HCT116 (cell line): ENCODE data around the gene SLC13A3. TPM values are rescaled to one million over a fixed set of nuclear protein-coding genes. Genes with fewer than 3 reads are reported as not detected.

Experiments
- ATAC-seq: fragments of 200-7000 bp; cut with Tn5 transposase; 2 replicates; pipeline ENCODE4 v1.9.1; 2020; ENCODE audit warnings: mild to moderate bottlenecking, moderate library complexity
- BruUV-seq: library from RNA; stranded (reverse); fragments of 400-500 nt; replicated peaks from 2 replicates; lab custom pipeline; 2021; lab: Mats Ljungman, UMichigan
- CTCF ChIA-PET: fragments of 300-600 bp; sonication (Branson Sonifier 250); formaldehyde crosslinking; loops from one replicate; lab custom pipeline; 2021; ENCODE audit warnings: antibody characterized with exemption; lab: Charles Lee
- POLR2A ChIA-PET: fragments of 300-600, 350-600 bp; sonication (Branson Sonifier 250); formaldehyde crosslinking; loops from one replicate; lab custom pipeline; 2021; ENCODE audit warnings: antibody characterized with exemption; lab: Charles Lee
- RAD21 ChIA-PET, 2 experiments: fragments of 300-600 bp; sonication (Branson Sonifier 250); formaldehyde crosslinking; loops; one replicate each; lab custom pipeline; 2023; ENCODE audit warnings: low total read pairs in 2 of 2; ENCODE audit not compliant: uncharacterized antibody in 2 of 2, unreplicated experiment in 2 of 2, low non-redundant PET in 1 of 2; lab: Charles Lee
- DNase-seq: peaks from one replicate; pipeline ENCODE4 v3.0.0-alpha.2; 2010; ENCODE audit warnings: low read depth, low spot score
- H2AFZ ChIP-seq: fragments of 200-600 bp; shearing (Covaris generic), sonication (generic); 2 replicates; pipeline ENCODE4 v1.6.1; 2017; ENCODE audit warnings: low read depth, mixed run types, mixed read lengths, antibody characterized with exemption, low read length; ENCODE audit not compliant: poor library complexity, severe bottlenecking
- H3K27ac ChIP-seq: 2 replicates; pipeline ENCODE4 v1.5.1; 2012; ENCODE audit warnings: low read depth, low read length
- H3K27me3 ChIP-seq: fragments of 200-600 bp; sonication (generic); 2 replicates; pipeline ENCODE4 v1.6.1; 2016; ENCODE audit warnings: mixed run types, low read length, mixed read lengths; ENCODE audit not compliant: insufficient read depth
- H3K36me3 ChIP-seq, 2 experiments: fragments of 200-500 bp in 1 of 2; fragments of 200-600 bp in 1 of 2; sonication (Bioruptor generic) in 1 of 2; sonication (generic) in 1 of 2; 2 replicates each; pipeline versions ENCODE4 v1.5.1 to v1.6.1; 2014 to 2016; ENCODE audit warnings: low read length in 2 of 2, inconsistent platforms in 1 of 2, mixed read lengths in 1 of 2, mixed run types in 1 of 2; ENCODE audit not compliant: insufficient read depth in 2 of 2, control insufficient read depth in 1 of 2
- H3K4me1 ChIP-seq, 2 experiments: fragments of 200-600 bp in 1 of 2; sonication (generic) in 1 of 2; 2 replicates each; pipeline versions ENCODE4 v1.5.1 to v1.6.1; 2012 to 2017; ENCODE audit warnings: low read length in 2 of 2, inconsistent platforms in 1 of 2, mild to moderate bottlenecking in 1 of 2, mixed read lengths in 1 of 2, mixed run types in 1 of 2, moderate library complexity in 1 of 2; ENCODE audit not compliant: insufficient read depth in 2 of 2, control insufficient read depth in 1 of 2
- H3K4me2 ChIP-seq: fragments of 200-600 bp; sonication (generic); 2 replicates; pipeline ENCODE4 v1.6.1; 2017; ENCODE audit warnings: mixed run types, low read length, mixed read lengths
- H3K4me3 ChIP-seq, 2 experiments: fragments of 200-600 bp in 1 of 2; sonication (generic) in 1 of 2; replicated peaks in 1 of 2; 2 replicates each; pipeline ENCODE4 v1.5.1; 2011 to 2016; ENCODE audit warnings: low read length in 2 of 2, control low read depth in 1 of 2, low read depth in 1 of 2, mild to moderate bottlenecking in 1 of 2, mixed read lengths in 1 of 2, mixed run types in 1 of 2
- H3K79me2 ChIP-seq: fragments of 200-600 bp; sonication (generic); 2 replicates; pipeline ENCODE4 v1.6.1; 2017; ENCODE audit warnings: mild to moderate bottlenecking, mixed run types, low read length, moderate library complexity, mixed read lengths; ENCODE audit not compliant: insufficient read depth
- H3K9ac ChIP-seq: fragments of 200-600 bp; sonication (generic); 2 replicates; pipeline ENCODE4 v1.6.1; 2016; ENCODE audit warnings: low read length, mixed read lengths
- H3K9me2 ChIP-seq: fragments of 200-600 bp; sonication (generic), shearing (Covaris generic); 2 replicates; pipeline ENCODE4 v1.6.1; 2017; ENCODE audit warnings: mixed run types, mild to moderate bottlenecking, moderate library complexity; ENCODE audit not compliant: insufficient read depth
- H3K9me3 ChIP-seq, 2 experiments: fragments of 200-500 bp in 1 of 2; fragments of 200-600 bp in 1 of 2; sonication (Bioruptor generic) in 1 of 2; sonication (generic) in 1 of 2; 2 replicates each; pipeline ENCODE4 v1.6.1; 2014 to 2017; ENCODE audit warnings: low read length in 2 of 2, mixed read lengths in 2 of 2, inconsistent platforms in 1 of 2, low read depth in 1 of 2, mild to moderate bottlenecking in 1 of 2, mixed run types in 1 of 2, moderate library complexity in 1 of 2; ENCODE audit not compliant: control insufficient read depth in 1 of 2, insufficient read depth in 1 of 2
- H4K20me1 ChIP-seq: fragments of 200-600 bp; sonication (generic), shearing (Covaris generic); 2 replicates; pipeline ENCODE4 v1.6.1; 2017; ENCODE audit warnings: mixed run types, mild to moderate bottlenecking, moderate library complexity; ENCODE audit not compliant: insufficient read depth
- CBX3 ChIP-seq: IDR thresholded peaks from 2 replicates; pipeline ENCODE4 v1.6.1; 2012; ENCODE audit warnings: low read depth
- EZH2 ChIP-seq: fragments of 200-600 bp; sonication (generic); IDR thresholded peaks from 2 replicates; pipeline ENCODE4 v1.6.1; 2017; ENCODE audit warnings: antibody characterized with exemption, mixed run types
- SIN3A ChIP-seq: IDR thresholded peaks from 2 replicates; pipeline ENCODE4 v1.6.1; 2012; ENCODE audit warnings: low read depth
- YY1 ChIP-seq: IDR thresholded peaks from 2 replicates; pipeline ENCODE4 v1.6.1; 2011; ENCODE audit warnings: low read length, low read depth, moderate library complexity, mild to moderate bottlenecking; ENCODE audit not compliant: insufficient replicate concordance; ENCODE audit errors: extremely low read depth
- ZNF274 ChIP-seq: fragments of 200-500 bp; sonication (Bioruptor generic); IDR thresholded peaks from 2 replicates; pipeline ENCODE4 v1.6.1; 2014; ENCODE audit warnings: mild to moderate bottlenecking, low read depth, low read length, inconsistent platforms
- intact Hi-C: fragments of 100-400 bp; cut with micrococcal nuclease; formaldehyde crosslinking; loops from 2 replicates; pipeline ENCODE4 v1.10.0; 2022
- total RNA-seq: library from RNA; stranded (reverse); gene quantifications from one replicate; pipeline ENCODE4 v1.2.1, GENCODE V29; 2021; ENCODE audit not compliant: unreplicated experiment
- TF ChIP-seq, protein P1 (sequence below): IDR thresholded peaks from 2 replicates; pipeline ENCODE4 v1.6.1; 2011; ENCODE audit warnings: mild to moderate bottlenecking, low read length, moderate library complexity; ENCODE audit not compliant: insufficient replicate concordance; ENCODE audit errors: extremely low read depth
- TF ChIP-seq, protein P2 (sequence below): IDR thresholded peaks from 2 replicates; pipeline ENCODE4 v1.6.1; 2012; ENCODE audit warnings: low read depth

SLC13A3 gene
- total RNA-seq, 1 experiment from 2014 or later, result not detected

DNA sequence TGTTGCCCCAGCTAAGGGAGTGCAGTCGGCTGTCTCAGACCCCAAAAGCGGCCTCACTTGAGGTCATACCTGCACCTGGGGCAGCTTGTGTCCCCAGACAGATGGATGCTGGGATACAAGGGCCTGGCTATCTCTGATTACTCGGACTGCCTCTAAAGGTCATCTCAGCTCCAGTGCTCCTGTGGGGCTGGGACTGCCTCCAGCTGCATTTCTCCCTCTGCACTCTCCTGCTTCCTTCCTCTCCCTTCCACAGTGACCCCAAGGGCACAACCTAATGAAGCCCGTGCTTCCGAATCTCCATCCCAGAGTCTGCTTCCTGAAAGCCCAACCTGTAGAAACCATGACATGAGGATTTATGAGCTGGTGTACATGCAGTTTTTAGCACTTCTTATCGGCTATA, 78.0 kb downstream of the SLC13A3 start (continued):
- no peak for TF ChIP-seq EZH2
- TF ChIP-seq CBX3, result no peak

DNA sequence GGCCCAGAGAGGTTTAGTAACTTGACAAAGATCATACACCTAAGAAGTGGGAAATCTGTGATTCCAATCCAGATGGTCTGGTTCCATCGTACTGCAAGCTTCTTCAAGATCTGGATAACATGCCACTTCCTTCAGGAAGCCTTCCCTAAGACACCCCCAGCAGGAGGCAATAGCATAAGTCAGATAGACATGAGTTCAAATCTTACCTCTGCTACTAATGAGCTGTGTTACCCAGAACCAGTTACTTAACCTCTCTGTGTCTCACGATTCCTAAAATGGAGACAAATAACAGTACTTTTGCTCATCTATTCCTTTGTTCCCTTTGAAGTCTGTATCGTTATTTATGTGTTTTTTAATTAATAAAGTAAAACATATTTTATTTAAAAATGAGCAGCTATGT, 78.5 kb downstream of the SLC13A3 start:
- CTCF ChIA-PET, result interaction anchor here (1.6 kb wide), 1 partner anchor 9 kb away, joined by 5 read pairs; no protein-coding TSS in a partner anchor
- Histone ChIP-seq H3K9me3 (no peaks in the 10 kb centered on the region), H2AFZ (no peak overlapping the region)
- DNase-seq, result no peak
- intact Hi-C loops, result no loop called here
- TF ChIP-seq, protein P1, sequence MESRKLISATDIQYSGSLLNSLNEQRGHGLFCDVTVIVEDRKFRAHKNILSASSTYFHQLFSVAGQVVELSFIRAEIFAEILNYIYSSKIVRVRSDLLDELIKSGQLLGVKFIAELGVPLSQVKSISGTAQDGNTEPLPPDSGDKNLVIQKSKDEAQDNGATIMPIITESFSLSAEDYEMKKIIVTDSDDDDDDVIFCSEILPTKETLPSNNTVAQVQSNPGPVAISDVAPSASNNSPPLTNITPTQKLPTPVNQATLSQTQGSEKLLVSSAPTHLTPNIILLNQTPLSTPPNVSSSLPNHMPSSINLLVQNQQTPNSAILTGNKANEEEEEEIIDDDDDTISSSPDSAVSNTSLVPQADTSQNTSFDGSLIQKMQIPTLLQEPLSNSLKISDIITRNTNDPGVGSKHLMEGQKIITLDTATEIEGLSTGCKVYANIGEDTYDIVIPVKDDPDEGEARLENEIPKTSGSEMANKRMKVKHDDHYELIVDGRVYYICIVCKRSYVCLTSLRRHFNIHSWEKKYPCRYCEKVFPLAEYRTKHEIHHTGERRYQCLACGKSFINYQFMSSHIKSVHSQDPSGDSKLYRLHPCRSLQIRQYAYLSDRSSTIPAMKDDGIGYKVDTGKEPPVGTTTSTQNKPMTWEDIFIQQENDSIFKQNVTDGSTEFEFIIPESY, result no peak
- TF ChIP-seq, protein P2, sequence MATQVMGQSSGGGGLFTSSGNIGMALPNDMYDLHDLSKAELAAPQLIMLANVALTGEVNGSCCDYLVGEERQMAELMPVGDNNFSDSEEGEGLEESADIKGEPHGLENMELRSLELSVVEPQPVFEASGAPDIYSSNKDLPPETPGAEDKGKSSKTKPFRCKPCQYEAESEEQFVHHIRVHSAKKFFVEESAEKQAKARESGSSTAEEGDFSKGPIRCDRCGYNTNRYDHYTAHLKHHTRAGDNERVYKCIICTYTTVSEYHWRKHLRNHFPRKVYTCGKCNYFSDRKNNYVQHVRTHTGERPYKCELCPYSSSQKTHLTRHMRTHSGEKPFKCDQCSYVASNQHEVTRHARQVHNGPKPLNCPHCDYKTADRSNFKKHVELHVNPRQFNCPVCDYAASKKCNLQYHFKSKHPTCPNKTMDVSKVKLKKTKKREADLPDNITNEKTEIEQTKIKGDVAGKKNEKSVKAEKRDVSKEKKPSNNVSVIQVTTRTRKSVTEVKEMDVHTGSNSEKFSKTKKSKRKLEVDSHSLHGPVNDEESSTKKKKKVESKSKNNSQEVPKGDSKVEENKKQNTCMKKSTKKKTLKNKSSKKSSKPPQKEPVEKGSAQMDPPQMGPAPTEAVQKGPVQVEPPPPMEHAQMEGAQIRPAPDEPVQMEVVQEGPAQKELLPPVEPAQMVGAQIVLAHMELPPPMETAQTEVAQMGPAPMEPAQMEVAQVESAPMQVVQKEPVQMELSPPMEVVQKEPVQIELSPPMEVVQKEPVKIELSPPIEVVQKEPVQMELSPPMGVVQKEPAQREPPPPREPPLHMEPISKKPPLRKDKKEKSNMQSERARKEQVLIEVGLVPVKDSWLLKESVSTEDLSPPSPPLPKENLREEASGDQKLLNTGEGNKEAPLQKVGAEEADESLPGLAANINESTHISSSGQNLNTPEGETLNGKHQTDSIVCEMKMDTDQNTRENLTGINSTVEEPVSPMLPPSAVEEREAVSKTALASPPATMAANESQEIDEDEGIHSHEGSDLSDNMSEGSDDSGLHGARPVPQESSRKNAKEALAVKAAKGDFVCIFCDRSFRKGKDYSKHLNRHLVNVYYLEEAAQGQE, result no peak
- TF ChIP-seq ZNF274, result no peak
- no peak for TF ChIP-seq YY1
- TF ChIP-seq SIN3A, result no peak
- TF ChIP-seq, all 23 proteins: peak for 0
- Histone ChIP-seq H3K79me2 (no peaks in the 10 kb centered on the region), H3K4me1 (no peaks in the 10 kb centered on the region), H4K20me1 (no peaks in the 10 kb centered on the region), H3K9ac (no peak overlapping the region), H3K27me3 (0 out of 2 replicates have a peak, but pooled peaks cover 9% of the 10 kb centered on the region), H3K4me2 (no peak overlapping the region), H3K27ac (no peak overlapping the region), H3K4me3 (no peak overlapping the region), H3K36me3 (no peaks in the 10 kb centered on the region), H3K9me2 (no peaks in the 10 kb centered on the region)
- RAD21 ChIA-PET, result no interaction called here
- BruUV-seq, result no TSS peak
- POLR2A ChIA-PET, result no interaction called here
- no peak for ATAC-seq
